Measurements from ENCODE around the gene HOXB6. TPM values are rescaled to one million over a fixed set of nuclear protein-coding genes. Genes with fewer than 3 reads are reported as not detected.
A peak's percentile ranks its signal among the peaks of the same experiment; 100 is the strongest.

Gene HOXB6
- polyA plus RNA-seq, 2 of the 4 experiments (the other 2 are of a cell fraction): 10.2 to 14.7 TPM

DNA sequence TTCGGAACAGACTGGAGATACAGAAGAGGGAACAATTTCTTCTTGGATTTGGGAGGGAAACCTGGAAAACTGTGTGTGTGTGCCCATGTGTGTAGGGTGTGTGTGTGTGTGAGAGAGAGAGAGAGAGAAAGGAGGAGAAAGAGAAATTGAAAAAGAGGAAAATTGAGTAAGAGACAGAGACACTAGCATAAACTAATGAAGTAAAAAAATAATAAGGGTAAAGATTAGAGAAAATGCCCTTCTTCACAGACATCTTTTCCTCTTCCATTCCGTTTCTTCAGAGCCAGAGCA lies 46.0 kb downstream of the HOXB6 start:
- DNase-seq (ENCODE audit: low read depth in 1 of 2, low spot score in 1 of 2) (no peak), FAIRE-seq (no peak), ATAC-seq (no peak)
- Histone ChIP-seq H3K4me2 (no peak overlapping the region), H3K4me1 (peaks cover 26% of the 10 kb centered on the region), H3K4me3 (no peak overlapping the region), H3K27ac (0 out of 6 replicates have a peak overlapping the region, but pooled peaks of 1 of the 2 experiments have one; percentile 13), H3K9me3 (no peaks in the 10 kb centered on the region)
- CTCF ChIA-PET: interaction anchor here (0.6 to 1.5 kb wide), 4 partner anchors 12 to 251 kb away, joined by 3 to 6 read pairs (median 3); no protein-coding TSS in a partner anchor
- POLR2A ChIA-PET: no interaction called here
- TF ChIP-seq TP53 (CRISPR knock-in tag; IDR thresholded peaks at IDR 0.05): no peak
- TF ChIP-seq POLR2A (IDR thresholded peaks at IDR 0.05; ENCODE audit: low read length): no peak
- no peak for TF ChIP-seq SREBF2 (IDR thresholded peaks at IDR 0.05)
- no peak for TF ChIP-seq NFE2L2 (conservative IDR thresholded peaks at IDR 0.05; ENCODE audit: low read length)
- TF ChIP-seq HDAC2 (IDR thresholded peaks at IDR 0.05): no peak
- no peak for TF ChIP-seq CHD2 (IDR thresholded peaks at IDR 0.05; ENCODE audit: low read length, partially characterized antibody)
- WGBS (ENCODE audit: missing lambda C conversion rate): 87% methylated on average over 2 of the region's 2 CpGs

DNA sequence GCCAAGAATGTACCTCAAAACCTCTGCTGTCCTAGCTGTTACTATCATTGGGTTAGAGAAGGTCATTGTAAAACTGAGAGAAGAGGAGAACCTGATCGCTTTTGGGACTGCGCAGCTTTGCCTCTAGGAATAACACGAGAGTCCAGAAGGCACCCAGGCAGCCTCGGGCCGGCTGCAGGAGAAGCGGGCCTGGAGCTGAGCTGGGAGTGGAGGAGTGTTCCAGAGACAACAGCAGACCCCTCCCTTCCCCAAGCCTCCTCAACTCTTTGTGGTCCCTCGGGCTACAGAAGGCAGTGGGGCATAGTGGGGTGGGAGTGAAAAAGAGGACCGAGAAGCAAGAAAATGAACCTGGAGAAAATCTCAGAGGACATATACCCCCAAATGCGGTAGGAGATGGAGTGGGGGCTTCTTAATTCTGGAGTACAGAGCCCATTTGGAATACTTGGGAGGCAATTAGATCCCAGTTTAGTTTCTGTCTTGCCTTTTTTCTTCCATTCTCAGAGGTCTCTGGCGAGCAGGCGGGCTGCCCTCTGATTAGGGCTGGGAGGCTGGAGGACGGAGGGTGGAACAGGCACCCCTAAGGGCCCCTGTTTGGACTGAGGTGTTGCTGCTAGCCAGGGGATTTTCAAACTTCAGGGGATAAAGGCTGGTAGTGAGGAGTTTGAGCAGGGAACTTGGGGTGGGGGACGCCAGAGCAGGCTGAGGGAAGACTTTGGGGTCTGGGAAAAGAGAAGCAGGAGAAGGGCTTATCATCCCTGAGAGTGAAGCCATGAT lies 46.5 kb downstream of the HOXB6 start:
- H3K4me1 ChIP-seq: peaks cover 31% of the 10 kb centered on the region
- H3K4me3 ChIP-seq: no peak overlapping the region
- no peak overlapping the region for H3K4me2 ChIP-seq
- WGBS (ENCODE audit: missing lambda C conversion rate): 91% methylated on average over 13 of the region's 13 CpGs
- peak overlapping the region in 1 of 2 experiments; percentile 13; a peak in 2 of 6 replicates for H3K27ac ChIP-seq
- H3K9me3 ChIP-seq: no peaks in the 10 kb centered on the region
- no peak for FAIRE-seq
- DNase-seq (ENCODE audit: low read depth in 1 of 2, low spot score in 1 of 2): no peak
- CTCF ChIA-PET: interaction anchor here (1.0 to 1.5 kb wide), 3 partner anchors 66 to 299 kb away, joined by 3 to 7 read pairs (median 3); no protein-coding TSS in a partner anchor
- no peak for ATAC-seq
- POLR2A ChIA-PET: no interaction called here
- TF ChIP-seq BHLHE40 (IDR thresholded peaks at IDR 0.05; ENCODE audit: low read depth, low read length) (no peak), CHD4 (IDR thresholded peaks at IDR 0.05; ENCODE audit: borderline replicate concordance) (no peak), MAFK (IDR thresholded peaks at IDR 0.05; ENCODE audit: partially characterized antibody) (no peak), EP300 (IDR thresholded peaks at IDR 0.05) (no peak), CBX2 (IDR thresholded peaks at IDR 0.05; ENCODE audit: borderline replicate concordance, low read depth) (no peak)
- TF ChIP-seq, protein P1, sequence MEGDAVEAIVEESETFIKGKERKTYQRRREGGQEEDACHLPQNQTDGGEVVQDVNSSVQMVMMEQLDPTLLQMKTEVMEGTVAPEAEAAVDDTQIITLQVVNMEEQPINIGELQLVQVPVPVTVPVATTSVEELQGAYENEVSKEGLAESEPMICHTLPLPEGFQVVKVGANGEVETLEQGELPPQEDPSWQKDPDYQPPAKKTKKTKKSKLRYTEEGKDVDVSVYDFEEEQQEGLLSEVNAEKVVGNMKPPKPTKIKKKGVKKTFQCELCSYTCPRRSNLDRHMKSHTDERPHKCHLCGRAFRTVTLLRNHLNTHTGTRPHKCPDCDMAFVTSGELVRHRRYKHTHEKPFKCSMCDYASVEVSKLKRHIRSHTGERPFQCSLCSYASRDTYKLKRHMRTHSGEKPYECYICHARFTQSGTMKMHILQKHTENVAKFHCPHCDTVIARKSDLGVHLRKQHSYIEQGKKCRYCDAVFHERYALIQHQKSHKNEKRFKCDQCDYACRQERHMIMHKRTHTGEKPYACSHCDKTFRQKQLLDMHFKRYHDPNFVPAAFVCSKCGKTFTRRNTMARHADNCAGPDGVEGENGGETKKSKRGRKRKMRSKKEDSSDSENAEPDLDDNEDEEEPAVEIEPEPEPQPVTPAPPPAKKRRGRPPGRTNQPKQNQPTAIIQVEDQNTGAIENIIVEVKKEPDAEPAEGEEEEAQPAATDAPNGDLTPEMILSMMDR (IDR thresholded peaks at IDR 0.05): no peak

DNA sequence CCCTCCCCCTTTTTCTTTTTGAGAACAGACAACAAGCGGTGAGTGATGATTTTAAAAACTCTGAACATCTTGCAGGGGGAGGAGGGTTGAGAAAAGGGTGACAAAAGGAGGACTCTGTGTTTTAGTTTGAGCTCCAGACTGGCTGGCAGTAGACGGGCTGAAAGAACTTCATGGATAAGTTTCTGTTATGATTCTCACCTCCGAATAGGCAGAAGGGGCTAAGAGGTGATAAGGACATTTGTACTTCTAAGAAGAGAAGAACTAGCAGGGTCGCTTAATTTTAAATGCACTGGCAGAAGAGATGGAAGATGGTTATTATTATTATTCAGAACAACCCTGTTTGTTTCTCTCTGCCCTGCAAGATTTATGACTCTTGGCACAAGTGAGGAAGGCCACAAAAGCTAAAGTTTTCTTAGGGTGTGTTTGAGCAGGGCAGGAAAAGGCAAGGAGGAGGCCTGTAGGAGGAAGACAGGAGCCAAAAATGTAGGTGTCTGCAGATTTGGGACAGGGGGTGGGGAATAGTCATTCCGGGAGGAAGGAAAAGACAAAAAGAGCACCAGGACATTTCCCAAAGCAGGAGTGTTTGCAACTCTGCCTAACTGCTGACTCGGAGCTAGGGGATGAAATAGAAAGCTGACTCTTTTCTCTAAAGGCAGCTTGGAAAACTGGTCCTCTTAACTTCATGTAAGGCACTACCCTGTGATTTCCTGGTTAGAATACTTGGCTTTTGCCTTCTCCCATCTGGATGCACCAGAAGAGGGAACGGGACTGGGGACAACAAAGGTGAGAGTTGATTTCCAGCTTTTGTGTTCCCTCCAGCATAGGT lies 48.0 kb downstream of the HOXB6 start:
- peak overlapping the region; percentile 97 for H3K27ac ChIP-seq
- ATAC-seq (no peak), DNase-seq (ENCODE audit: low read depth in 1 of 2, low spot score in 1 of 2) (no peak), FAIRE-seq (no peak)
- 56% methylated on average over 7 of the region's 7 CpGs for WGBS (ENCODE audit: missing lambda C conversion rate)
- H3K4me3 ChIP-seq: no peak overlapping the region
- H3K4me2 ChIP-seq: peak overlapping the region; percentile 89
- H3K4me1 ChIP-seq: peaks cover 37% of the 10 kb centered on the region
- CTCF ChIA-PET: interaction anchor here (0.7 to 3.0 kb wide), 13 partner anchors 16 to 341 kb away, joined by 3 to 11 read pairs (median 3); partner anchors contain the start of gene HOXB5
- TF ChIP-seq ZC3H11A (IDR thresholded peaks at IDR 0.05) (no peak), CHD4 (IDR thresholded peaks at IDR 0.05; ENCODE audit: borderline replicate concordance) (no peak), MAFK (IDR thresholded peaks at IDR 0.05; ENCODE audit: partially characterized antibody) (no peak)
- TF ChIP-seq, protein P2, sequence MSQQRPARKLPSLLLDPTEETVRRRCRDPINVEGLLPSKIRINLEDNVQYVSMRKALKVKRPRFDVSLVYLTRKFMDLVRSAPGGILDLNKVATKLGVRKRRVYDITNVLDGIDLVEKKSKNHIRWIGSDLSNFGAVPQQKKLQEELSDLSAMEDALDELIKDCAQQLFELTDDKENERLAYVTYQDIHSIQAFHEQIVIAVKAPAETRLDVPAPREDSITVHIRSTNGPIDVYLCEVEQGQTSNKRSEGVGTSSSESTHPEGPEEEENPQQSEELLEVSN (IDR thresholded peaks at IDR 0.05; ENCODE audit: borderline replicate concordance, low read depth): no peak
- no peaks in the 10 kb centered on the region for H3K9me3 ChIP-seq
- POLR2A ChIA-PET: interaction anchor here (0.7 to 1.9 kb wide), 2 partner anchors 69 to 455 kb away, joined by 3 to 5 read pairs; partner anchors contain the start of gene HOXB9

DNA sequence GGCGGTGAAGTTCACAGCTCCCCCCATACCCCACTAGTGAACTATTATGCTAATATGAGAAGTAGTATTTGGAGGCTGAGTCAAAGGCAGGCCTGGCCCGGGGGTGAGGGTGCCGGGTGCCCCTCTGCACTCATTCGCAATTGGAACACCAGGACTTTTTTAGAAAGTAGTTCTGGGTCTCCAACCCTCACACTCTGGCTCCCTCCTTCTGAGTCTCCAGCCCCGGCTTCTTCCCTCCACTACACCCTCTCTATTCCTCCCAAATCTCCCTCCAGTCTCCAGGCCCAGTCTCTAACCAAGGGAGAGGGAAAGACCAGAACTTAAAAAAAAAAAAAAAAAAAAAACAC lies 48.6 kb downstream of the HOXB6 start:
- no peak for TF ChIP-seq KDM5A (IDR thresholded peaks at IDR 0.05)
- TF ChIP-seq, protein P3, sequence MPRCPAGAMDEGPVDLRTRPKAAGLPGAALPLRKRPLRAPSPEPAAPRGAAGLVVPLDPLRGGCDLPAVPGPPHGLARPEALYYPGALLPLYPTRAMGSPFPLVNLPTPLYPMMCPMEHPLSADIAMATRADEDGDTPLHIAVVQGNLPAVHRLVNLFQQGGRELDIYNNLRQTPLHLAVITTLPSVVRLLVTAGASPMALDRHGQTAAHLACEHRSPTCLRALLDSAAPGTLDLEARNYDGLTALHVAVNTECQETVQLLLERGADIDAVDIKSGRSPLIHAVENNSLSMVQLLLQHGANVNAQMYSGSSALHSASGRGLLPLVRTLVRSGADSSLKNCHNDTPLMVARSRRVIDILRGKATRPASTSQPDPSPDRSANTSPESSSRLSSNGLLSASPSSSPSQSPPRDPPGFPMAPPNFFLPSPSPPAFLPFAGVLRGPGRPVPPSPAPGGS (IDR thresholded peaks at IDR 0.05): no peak
- no peak for TF ChIP-seq JUN (IDR thresholded peaks at IDR 0.05)
- TF ChIP-seq RFX5 (IDR thresholded peaks at IDR 0.05): no peak
- no peak for TF ChIP-seq PHF8 (IDR thresholded peaks at IDR 0.05; ENCODE audit: borderline replicate concordance, low read depth)
- no peak for TF ChIP-seq JUNB (IDR thresholded peaks at IDR 0.05)
- no peak for TF ChIP-seq RAD21 (conservative IDR thresholded peaks at IDR 0.05 in 1 of 2, IDR thresholded peaks at IDR 0.05 in 1 of 2)
- no peak for TF ChIP-seq KDM1A (IDR thresholded peaks at IDR 0.05; ENCODE audit: low read depth)
- no peak for TF ChIP-seq SREBF2 (IDR thresholded peaks at IDR 0.05)
- TF ChIP-seq, protein P4, sequence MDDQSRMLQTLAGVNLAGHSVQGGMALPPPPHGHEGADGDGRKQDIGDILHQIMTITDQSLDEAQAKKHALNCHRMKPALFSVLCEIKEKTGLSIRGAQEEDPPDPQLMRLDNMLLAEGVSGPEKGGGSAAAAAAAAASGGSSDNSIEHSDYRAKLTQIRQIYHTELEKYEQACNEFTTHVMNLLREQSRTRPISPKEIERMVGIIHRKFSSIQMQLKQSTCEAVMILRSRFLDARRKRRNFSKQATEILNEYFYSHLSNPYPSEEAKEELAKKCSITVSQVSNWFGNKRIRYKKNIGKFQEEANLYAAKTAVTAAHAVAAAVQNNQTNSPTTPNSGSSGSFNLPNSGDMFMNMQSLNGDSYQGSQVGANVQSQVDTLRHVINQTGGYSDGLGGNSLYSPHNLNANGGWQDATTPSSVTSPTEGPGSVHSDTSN (IDR thresholded peaks at IDR 0.05): no peak
- TF ChIP-seq RARB (CRISPR knock-in tag; IDR thresholded peaks at IDR 0.05): no peak
- TF ChIP-seq CEBPB (IDR thresholded peaks at IDR 0.05): no peak
- WGBS (ENCODE audit: missing lambda C conversion rate): 51% methylated on average over 5 of the region's 5 CpGs
- Histone ChIP-seq H3K9me3 (no peaks in the 10 kb centered on the region), H3K27ac (peak overlapping the region; percentile 97), H3K4me3 (peak overlapping the region; percentile 60), H3K4me2 (peak overlapping the region; percentile 89), H3K4me1 (peaks cover 32% of the 10 kb centered on the region)
- ChIA-PET CTCF (interaction anchor here (0.7 to 3.0 kb wide), 9 partner anchors 36 to 341 kb away, joined by 3 to 11 read pairs (median 4); partner anchors contain the start of gene HOXB5), POLR2A (interaction anchor here (0.7 to 2.0 kb wide), 4 partner anchors 13 to 454 kb away, joined by 3 to 10 read pairs (median 4); partner anchors contain the start of gene HOXB9)
- DNase-seq (ENCODE audit: low read depth in 1 of 2, low spot score in 1 of 2) (no peak), ATAC-seq (no peak), FAIRE-seq (no peak)

All from A549 (cell line).